Measurements from ENCODE around the gene PLCG2.

The PLCG2 gene

DNA sequence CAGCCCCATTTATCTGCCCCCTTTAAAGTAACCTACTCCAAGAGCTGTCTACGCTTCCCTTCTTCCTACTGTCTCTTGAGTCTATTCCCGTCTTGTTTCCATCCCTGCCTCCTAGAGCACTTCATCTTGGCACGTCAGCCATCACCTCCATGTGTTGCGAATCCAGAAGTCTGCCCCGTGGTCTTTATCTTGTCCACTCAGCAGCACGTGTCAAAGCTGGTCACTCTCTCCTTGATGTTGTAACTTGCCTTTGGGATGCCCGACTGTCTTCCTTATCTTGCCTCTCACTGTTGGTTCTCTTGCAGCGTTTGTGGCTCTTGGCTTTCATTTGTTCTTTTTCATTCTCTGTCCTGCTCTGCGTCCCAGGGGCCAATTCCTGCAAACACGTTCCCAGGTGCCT, 99.4 kb downstream of the PLCG2 start:
- no peak for DNase-seq (ENCODE audit: low read depth)

DNA sequence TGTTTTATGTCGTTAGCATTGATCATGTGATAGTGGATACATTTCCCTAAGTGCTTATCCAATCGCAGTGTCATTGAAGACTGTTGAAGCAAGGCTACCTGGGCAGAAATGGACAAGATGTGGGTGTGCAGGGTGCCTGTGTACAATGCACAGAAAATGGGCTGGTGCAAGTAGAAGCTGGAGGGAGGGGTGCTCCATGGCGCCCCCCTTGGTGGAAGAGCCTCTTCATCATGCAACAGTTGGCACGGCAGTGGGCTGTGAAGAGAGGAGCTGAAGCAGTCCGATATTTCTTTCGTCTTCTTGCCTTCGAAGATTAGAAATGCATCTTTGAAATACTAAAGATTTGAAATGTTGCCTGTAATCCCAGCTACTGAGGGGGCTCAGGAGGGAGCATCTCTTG, 100.5 kb downstream of the PLCG2 start:
- DNase-seq (ENCODE audit: low read depth): no peak

DNA sequence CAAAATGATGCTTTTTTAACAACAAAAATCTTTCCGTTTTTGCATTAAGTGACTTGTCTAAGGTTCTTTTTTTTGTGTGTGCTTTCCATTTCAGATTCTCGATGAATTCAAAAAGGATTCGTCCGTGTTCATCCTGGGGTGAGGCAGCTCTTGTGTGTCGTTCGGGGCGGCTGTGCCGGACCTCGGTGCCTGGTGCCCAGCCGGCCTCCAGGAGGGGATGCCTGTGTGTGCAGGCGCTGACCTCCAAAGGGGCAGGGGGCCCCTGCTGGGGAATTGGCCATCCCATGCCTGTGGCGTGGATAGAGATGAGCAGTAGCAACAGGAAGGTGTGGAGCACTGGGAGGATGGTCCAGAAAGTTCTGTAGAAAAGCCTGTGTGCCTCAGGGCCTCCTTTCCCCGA, 101.7 kb downstream of the PLCG2 start:
- no peak for DNase-seq (ENCODE audit: low read depth)

DNA sequence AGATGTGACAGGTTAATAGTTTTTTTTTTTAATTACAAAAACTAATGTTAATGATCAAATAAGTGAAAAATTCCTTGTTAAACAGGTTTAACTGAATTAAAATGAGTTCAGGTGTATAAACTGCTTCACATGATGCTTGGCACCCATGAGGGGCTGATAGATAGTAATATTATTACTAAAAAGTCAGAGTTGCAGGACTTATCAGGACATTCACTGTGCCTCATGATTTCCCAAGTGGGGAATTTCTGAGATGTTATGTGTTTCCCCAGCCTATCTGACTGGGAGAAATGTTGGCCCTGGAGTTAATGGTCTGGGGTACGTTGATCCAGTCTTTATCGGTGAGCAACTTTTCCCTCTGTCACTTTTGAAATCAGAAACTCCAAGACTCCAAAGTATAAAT, 102.1 kb downstream of the PLCG2 start:
- no peak for DNase-seq (ENCODE audit: low read depth)

DNA sequence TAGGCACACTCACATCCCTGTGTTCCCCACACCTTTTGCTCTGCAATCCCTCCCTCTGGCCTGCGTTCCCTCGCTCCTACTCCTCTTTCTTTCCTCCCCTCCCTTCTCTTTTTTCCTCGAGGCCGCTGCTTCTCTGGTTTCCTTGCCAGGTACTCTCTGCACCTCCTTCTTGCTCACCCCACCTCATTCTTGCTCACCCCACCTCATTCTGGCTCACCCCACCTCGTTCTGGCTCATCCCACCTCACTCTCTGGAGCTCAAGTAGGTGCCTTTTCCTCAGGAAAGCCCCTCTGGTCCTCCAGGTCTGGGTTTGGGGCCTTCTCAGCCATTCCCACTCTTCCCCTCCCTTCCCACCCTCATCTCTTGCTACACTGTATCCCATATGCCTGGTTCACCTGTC, 103.5 kb downstream of the PLCG2 start:
- no peak for DNase-seq (ENCODE audit: low read depth)

DNA sequence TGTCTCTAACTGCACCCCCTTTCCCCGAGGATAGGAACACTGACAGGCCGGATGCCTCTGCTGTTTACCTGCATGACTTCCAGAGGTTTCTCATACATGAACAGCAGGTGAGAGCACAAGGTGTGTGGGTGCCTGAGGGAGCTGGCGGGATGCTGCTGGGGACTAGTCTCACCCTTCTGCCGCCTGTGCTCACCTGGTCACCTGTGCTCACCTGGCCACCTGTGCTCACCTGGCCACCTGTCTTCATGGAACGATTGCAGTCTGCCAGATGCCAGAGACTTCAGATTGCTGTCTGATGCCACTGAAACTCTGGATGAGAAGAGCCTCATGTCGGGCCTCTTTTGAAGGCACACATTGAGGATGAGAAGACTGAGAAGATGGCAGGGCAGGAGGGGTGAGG, 104.1 kb downstream of the PLCG2 start:
- no peak for DNase-seq (ENCODE audit: low read depth)

DNA sequence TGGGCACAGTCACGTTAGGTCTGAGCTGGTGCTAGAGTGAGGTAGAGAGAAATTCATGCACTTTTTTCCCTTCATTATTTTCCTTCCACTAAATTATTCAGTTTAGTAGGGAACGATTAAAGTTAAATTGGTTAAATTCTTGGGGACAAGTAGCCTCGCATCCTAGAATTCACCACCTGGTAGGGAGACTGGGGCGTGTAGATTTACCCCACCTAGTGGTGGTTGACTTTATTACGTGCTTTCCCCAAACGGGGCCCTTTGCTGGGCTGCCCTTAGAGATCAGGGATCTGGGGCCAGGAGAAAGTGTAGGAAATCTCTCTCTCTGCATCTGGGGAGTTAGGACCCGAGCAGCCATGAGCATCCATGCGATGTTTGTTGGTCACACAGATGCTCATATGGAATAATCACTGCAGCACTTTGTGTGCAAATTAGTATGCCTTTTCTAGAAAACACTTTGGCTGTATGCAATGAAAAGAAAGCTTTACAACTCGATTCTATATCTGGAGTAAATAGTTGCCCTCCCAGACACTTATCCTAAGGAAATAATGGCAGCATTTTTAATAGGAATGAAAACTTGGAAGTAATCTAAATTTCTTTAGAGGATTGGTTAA, 107.0 kb downstream of the PLCG2 start:
- DNase-seq (ENCODE audit: low read depth): no peak

DNA sequence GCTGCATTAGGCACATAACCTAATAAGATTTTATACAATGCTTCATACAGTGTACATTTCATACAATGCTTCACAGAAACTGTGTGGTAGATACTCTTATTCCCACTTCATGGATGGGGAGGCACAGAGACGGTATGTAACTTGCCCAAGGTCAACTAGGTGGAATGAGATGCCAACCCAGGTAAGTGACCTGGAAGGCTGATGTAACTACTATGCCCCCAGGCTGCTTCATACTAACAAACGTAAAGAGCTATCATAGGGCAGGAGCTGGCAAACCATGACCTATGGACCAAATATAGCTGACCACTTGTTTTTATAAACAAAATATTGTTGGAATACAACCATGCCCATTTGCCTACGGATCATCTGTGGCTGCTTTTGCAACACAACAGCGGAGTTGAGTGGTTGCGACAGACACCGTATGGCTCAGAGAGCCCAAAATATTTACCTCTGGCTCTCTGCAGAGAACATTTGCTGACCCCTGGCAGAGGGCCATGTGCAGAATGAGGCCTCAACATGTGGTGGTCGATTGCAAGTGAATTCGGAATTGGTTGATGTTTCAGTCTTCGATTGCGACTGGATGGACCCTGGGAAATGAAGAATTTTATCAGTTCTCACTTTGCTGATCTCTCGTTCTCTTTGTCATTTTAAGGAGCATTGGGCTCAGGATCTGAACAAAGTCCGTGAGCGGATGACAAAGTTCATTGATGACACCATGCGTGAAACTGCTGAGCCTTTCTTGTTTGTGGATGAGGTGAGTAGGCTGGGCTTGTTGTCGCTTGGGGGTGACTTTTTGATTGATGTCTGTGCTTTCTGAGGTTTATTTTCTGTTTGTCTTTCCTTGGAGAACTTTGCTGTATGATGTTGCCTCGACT, 109.7 kb downstream of the PLCG2 start:
- DNase-seq (ENCODE audit: low read depth): no peak

DNA sequence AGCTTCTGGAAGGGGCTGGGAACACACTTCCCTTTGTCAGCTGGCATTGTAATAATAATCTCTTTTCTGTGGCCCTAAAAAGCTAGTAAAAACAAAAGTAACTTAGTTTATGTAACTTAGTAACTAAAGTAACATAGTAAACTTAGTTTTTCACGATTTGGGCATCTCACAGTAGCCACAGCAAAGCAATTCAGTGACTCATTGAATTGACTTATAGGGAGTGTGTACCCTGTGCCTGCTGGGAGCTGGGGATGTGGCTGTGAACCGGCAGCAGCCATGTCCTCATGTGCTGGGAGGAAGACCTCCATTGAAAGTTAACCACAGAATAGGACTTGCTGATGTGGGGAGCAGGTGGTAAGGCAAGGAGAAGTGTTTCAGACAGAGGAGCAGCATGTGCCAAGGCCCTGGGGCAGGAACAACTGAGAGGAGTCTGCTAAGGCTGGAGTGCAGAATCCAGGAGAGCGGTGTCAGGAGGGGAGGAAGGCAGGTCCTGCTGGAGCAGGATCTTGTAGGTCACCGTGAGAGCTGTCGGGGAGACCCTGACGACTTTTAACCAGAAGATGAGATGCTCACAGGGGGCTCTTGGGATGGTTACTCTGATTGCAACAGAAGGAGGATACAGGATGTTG, 112.8 kb downstream of the PLCG2 start:
- no peak for DNase-seq (ENCODE audit: low read depth)

DNA sequence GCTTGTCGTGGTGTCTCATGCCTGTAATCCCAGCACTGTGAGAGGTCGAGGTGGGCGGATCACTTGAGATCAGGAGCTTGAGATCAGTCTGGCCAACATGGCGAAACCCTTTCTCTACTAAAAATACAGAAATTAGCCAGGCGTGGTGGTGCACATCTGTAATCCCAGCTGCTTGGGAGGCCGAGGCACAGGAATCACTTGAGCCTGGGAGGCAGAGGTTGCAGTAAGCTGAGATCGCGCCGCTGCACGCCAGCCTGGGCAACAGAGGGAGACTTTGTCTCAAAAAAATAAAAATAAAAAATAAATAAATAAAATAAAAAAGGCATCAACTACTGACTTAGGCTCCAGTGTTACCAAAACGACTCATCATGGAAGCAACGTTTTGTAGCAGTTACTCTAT, 115.5 kb downstream of the PLCG2 start:
- no peak for DNase-seq (ENCODE audit: low read depth)

DNA sequence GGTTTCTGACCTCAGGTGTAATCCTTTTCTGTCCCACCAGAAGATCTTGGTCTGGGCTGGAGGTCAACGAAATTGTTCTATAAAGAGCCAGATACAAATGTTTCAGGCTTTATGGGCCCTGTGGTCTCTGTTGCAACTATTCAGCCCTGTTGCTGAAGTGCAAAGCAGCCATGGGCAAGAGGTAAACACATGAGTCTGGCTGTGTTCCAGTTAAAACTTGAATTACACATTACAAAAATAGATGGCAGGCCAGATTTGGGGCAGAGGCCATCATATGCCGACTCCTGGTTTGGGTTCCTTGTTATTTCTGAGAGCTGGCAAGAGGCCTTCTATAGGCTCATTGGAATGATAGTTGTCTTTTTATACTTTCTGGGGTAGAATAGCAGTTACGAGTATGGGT, 117.8 kb downstream of the PLCG2 start:
- no peak for DNase-seq (ENCODE audit: low read depth)

DNA sequence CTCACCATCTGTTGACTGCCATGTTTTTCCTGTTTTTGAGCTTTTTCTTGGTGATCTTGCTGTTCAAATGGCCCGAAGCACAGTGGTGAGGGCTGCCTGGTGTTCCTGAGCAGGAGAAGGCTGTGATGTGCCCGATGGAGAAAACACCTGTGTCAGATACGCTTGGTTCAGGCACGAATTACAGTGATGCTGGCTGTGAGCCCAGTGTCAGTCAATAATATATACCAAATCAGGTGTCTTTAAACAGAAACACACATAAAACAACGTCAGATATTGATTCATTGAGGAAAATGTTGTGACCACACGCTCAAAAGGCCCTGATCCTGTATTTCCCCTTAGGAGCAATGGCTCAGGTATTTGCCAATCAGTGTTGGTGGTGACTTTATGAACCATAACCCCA, 120.5 kb downstream of the PLCG2 start:
- DNase-seq (ENCODE audit: low read depth): no peak

DNA sequence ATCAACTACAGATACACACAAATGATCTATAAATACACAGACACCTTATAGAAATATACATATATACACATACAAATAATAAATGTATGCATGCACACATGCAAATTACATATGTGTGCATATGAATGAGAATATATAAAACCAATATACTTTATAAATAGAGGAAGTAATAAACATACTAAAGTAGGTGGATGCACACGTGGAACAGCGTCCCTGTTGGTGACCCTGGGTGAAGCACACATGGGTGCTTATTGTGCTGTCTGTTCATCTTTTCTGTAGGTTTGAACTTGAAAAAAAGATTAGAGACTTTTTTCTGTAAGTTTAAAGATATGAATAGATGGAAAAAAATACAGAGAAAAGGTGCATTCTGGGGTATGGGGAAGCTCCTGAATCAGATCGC, 120.9 kb downstream of the PLCG2 start:
- no peak for DNase-seq (ENCODE audit: low read depth)

DNA sequence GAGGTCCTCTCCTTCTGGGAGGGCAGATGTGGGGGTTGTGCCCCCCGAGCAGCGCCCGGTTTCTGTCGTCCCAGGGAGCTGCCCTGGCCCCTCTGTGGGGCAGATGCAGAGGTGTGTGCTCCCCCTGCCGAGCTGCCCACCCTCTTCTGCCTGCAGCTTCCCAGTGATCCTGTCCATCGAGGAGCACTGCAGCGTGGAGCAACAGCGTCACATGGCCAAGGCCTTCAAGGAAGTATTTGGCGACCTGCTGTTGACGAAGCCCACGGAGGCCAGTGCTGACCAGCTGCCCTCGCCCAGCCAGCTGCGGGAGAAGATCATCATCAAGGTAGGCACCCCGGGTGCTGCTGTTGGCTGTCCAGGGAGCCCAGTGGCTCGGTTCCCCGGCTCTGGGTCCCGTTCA, 121.4 kb downstream of the PLCG2 start:
- no peak for DNase-seq (ENCODE audit: low read depth)

DNA sequence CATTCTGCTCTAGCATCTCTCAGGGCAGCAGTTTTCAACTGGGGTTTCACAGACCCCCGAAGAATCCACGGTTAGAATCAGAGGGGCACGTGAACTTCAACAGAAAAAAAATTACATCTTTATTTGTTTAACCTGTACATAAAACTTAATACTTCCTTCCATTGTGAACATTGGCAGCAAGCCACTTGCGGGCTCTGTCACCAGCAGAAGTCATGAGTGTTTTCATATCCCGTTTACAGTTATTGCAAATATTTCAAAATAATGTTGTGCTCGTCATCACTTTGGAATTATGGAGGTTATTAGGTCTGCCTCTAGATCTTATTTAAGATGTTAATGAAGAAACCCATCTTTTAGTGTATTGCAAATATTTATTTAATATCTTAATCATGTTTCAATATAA, 122.4 kb downstream of the PLCG2 start:
- DNase-seq (ENCODE audit: low read depth): peak; percentile 26

DNA sequence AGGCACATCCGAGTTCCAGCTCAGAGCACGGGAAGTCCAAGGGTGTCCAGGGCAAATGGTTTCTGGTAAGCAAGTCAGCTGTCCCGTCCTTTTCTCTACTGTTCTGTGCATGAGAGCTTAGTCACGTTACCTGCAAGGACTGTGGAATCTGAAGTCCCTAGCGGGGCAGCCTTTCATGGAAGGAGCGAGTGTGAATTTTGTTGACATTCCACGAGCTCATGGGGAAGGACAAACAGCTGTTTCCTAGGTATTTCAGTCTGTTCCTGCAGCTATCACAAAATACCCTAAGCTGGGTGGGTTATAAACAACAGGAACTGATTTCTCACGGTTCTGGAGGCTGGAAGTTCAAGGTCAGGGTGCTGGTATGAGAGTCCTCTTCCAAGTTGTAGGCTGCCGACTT, 122.9 kb downstream of the PLCG2 start:
- DNase-seq (ENCODE audit: low read depth): no peak

DNA sequence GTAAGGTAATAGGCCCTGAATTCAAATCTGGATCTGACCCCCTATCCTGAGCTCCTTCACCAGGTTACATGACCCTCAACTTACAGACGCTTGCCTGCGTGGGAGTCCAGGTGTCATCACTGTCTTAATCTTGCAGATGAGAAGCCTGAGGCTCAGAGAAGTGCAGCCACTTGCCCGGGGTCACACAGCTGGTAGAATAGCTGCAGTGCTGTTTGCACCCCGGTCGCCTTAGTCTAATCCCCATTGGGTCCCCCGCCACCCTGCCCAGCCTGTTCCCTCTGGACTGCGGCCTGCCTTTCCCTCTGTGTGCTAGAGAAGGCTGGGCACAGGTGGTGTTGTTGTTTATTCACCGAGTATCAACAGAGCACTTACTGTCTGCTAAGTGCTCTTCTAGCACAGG, 125.2 kb downstream of the PLCG2 start:
- no peak for DNase-seq (ENCODE audit: low read depth)

DNA sequence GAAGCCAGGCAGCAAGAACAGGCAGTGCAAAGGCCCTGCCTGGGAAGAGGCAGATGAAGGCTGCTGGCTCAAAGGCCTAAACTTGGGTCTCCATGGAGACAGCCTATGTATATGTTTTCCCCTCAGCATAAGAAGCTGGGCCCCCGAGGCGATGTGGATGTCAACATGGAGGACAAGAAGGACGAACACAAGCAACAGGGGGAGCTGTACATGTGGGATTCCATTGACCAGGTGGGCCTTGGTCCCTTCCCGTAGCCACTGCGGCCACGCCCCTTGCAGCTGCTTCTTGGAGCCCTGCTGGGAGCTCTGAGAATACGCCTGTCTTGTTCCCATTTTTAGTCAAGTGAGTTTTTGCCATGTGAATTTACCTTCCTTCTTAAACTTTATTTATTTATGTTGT, 126.2 kb downstream of the PLCG2 start:
- no peak for DNase-seq (ENCODE audit: low read depth)

DNA sequence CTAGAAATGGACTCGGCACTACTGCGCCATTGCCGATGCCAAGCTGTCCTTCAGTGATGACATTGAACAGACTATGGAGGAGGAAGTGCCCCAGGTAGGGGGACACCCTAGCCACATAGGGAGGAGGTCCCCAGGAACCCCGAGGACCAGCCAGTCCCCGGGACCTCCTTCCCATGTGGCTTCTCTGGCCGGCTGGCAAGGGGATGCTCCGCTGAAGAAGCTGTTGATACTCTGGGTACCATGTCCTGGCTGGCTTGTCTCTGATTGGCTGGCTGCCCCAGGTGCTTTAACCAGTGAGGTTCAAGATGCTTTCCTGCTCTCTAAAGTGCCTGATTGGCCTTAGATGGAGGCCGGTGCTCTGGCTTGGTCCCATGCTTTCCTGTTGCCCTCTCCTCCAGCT, 128.6 kb downstream of the PLCG2 start:
- DNase-seq (ENCODE audit: low read depth): no peak

DNA sequence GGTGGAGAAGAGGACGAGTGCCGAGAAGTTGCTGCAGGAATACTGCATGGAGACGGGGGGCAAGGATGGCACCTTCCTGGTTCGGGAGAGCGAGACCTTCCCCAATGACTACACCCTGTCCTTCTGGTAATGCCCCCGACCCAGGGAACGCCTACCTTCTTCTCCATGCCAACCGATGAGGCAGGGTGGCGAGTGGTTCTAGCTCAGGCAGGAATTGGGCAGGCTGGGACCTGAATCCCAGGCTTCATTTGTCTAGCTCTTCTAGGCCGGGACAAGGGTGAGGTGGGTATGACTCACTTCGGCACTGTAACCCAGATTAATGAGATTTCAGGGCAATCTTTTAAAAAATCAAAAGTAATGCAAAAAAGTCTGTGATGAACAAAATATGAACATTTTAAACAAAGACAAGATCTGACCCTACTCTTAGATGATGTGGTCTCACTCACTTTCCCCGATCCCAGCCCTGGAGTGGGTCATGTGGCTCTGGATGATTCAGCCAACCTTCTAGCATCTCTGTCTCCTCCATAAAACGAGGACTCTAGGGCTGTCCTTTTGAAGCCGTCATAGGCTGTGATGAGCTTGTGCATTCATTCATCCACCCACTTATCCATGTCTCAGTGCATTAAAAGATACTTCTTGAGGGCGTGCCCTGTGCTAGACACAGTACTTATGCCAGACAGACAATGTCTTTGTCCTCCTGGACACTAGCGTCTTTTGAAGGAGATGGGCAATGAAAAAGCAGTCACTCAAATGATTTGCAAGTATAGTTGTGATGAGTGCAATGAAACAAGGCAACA, 129.6 kb downstream of the PLCG2 start:
- no peak for DNase-seq (ENCODE audit: low read depth)

DNA sequence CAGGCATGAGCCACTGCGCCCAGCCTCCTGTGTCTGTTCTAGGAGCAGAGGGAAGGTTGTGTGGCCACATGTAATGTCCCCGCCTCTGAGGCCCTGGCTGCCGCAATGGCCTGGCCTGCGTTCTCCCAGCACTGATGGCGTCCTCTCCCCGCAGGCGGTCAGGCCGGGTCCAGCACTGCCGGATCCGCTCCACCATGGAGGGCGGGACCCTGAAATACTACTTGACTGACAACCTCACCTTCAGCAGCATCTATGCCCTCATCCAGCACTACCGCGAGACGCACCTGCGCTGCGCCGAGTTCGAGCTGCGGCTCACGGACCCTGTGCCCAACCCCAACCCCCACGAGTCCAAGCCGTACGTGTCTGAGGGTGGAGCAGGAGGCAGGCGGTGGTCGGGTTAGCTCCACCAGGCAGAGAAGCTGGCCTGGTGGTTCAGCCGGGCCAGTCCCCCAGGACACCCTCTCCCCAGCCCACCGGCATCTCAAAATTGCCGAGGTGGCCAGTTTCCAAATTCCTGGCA, 131.3 kb downstream of the PLCG2 start:
- DNase-seq (ENCODE audit: low read depth): no peak

DNA sequence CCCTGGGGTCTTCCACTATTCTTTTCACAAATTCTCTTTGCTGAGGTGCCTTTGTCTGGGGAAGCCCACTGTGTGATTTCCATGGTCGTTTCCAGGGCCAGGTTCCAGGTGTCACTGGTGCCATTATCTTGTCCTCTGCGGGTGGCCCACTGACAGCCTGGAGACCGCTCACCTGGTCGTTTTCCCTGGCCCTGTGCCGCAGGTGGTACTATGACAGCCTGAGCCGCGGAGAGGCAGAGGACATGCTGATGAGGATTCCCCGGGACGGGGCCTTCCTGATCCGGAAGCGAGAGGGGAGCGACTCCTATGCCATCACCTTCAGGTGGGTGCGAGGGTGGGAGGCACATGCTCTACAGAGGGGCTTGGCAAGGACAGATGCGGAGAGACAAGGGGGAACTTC, 133.3 kb downstream of the PLCG2 start:
- DNase-seq (ENCODE audit: low read depth): no peak
